DOHH2 (cell line): Measurements from ENCODE around the gene ADRA2A.

Experiments
- H3F3A ChIP-seq: fragments of 200-600 bp; sonication (generic), shearing (Covaris generic); 2 replicates; pipeline ENCODE4 v1.6.0; 2016; ENCODE audit warnings: antibody characterized with exemption, mild to moderate bottlenecking; ENCODE audit not compliant: control insufficient read depth, insufficient read depth
- H3K27ac ChIP-seq: fragments of 200-600 bp; sonication (generic); 2 replicates; pipeline ENCODE4 v1.5.1; 2014; ENCODE audit warnings: low read depth, mild to moderate bottlenecking, low read length, moderate library complexity
- H3K27me3 ChIP-seq: fragments of 200-600 bp; sonication (generic); 2 replicates; pipeline ENCODE4 v1.6.1; 2014; ENCODE audit warnings: mild to moderate bottlenecking, low read length, mixed read lengths; ENCODE audit not compliant: control insufficient read depth
- H3K36me3 ChIP-seq: fragments of 200-600 bp; sonication (generic); 2 replicates; pipeline ENCODE4 v1.6.1; 2014; ENCODE audit warnings: mild to moderate bottlenecking, low read length, moderate library complexity, mixed read lengths; ENCODE audit not compliant: control insufficient read depth
- H3K4me1 ChIP-seq: fragments of 200-600 bp; sonication (generic); 2 replicates; pipeline ENCODE4 v1.6.1; 2014; ENCODE audit warnings: mild to moderate bottlenecking, low read length, mixed read lengths; ENCODE audit not compliant: control insufficient read depth
- H3K4me2 ChIP-seq: fragments of 200-600 bp; sonication (generic); 2 replicates; pipeline ENCODE4 v1.6.0; 2014; ENCODE audit warnings: mild to moderate bottlenecking, low read length, moderate library complexity
- H3K4me3 ChIP-seq: fragments of 200-600 bp; sonication (generic); 2 replicates; pipeline ENCODE4 v1.5.1; 2014; ENCODE audit warnings: mild to moderate bottlenecking, low read length, mixed read lengths
- H3K79me2 ChIP-seq: fragments of 200-600 bp; sonication (generic); 2 replicates; pipeline ENCODE4 v1.6.1; 2014; ENCODE audit warnings: mild to moderate bottlenecking, low read length, mixed read lengths; ENCODE audit not compliant: control insufficient read depth
- H3K9me2 ChIP-seq: fragments of 200-600 bp; sonication (generic); replicated peaks from 2 replicates; pipeline ENCODE4 v1.6.1; 2014; ENCODE audit warnings: mild to moderate bottlenecking, low read length, mixed read lengths; ENCODE audit not compliant: control insufficient read depth
- H3K9me3 ChIP-seq: fragments of 200-600 bp; sonication (generic); 2 replicates; pipeline ENCODE4 v1.6.1; 2014; ENCODE audit warnings: antibody characterized with exemption, low read length, mixed read lengths; ENCODE audit not compliant: control insufficient read depth, insufficient read depth
- H4K20me1 ChIP-seq: fragments of 200-600 bp; sonication (generic); 2 replicates; pipeline ENCODE4 v1.6.0; 2014; ENCODE audit warnings: low read depth, mild to moderate bottlenecking, antibody characterized with exemption, low read length, moderate library complexity; ENCODE audit not compliant: control insufficient read depth, insufficient read depth
- EZH2phosphoT487 ChIP-seq: fragments of 200-600 bp; sonication (generic); IDR thresholded peaks from 2 replicates; pipeline ENCODE4 v1.6.1; 2017; ENCODE audit warnings: borderline replicate concordance, mild to moderate bottlenecking, antibody characterized with exemption, low read length, moderate library complexity, mixed read lengths
- TF ChIP-seq, protein P1 (sequence below): fragments of 200-600 bp; sonication (generic); IDR thresholded peaks from one replicate; pipeline ENCODE4 v1.5.1; 2014; ENCODE audit warnings: antibody characterized with exemption, mild to moderate bottlenecking, low read depth, low read length; ENCODE audit not compliant: poor library complexity, severe bottlenecking

Gene ADRA2A

DNA sequence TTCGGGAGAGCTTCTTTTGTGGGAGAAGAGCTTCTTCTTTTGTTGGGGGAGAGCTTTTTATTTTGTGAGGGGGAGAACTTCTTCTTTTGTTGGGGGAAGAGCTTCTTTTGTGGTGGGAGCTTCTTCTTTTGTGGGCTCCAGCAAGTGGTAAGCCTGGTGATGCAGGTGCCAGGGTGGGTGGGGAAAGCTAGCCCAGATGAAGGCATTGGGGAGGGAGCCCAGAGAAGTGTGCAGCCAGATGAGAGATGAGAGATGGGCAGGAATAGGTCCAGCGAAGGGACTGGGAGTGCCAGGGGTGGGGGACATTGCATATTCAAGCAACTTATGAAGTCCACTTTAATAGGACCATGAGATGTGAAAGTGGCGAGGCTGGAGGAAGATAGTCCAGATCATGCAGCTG lies 9.7 kb downstream of the ADRA2A start:
- TF ChIP-seq, protein P1, sequence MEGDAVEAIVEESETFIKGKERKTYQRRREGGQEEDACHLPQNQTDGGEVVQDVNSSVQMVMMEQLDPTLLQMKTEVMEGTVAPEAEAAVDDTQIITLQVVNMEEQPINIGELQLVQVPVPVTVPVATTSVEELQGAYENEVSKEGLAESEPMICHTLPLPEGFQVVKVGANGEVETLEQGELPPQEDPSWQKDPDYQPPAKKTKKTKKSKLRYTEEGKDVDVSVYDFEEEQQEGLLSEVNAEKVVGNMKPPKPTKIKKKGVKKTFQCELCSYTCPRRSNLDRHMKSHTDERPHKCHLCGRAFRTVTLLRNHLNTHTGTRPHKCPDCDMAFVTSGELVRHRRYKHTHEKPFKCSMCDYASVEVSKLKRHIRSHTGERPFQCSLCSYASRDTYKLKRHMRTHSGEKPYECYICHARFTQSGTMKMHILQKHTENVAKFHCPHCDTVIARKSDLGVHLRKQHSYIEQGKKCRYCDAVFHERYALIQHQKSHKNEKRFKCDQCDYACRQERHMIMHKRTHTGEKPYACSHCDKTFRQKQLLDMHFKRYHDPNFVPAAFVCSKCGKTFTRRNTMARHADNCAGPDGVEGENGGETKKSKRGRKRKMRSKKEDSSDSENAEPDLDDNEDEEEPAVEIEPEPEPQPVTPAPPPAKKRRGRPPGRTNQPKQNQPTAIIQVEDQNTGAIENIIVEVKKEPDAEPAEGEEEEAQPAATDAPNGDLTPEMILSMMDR = no peak
- TF ChIP-seq EZH2phosphoT487 = no peak
- no peak overlapping the region for H3K4me2 ChIP-seq
- H3K9me2 ChIP-seq = no peaks in the 10 kb centered on the region
- peaks cover 9% of the 10 kb centered on the region; the same call in 1 of the 2 replicates for H3K27me3 ChIP-seq
- H3K79me2 ChIP-seq = no peaks in the 10 kb centered on the region
- no peaks in the 10 kb centered on the region for H3K36me3 ChIP-seq
- H3K9me3 ChIP-seq = no peaks in the 10 kb centered on the region
- H3F3A ChIP-seq = no peaks in the 10 kb centered on the region
- no peaks in the 10 kb centered on the region for H3K4me1 ChIP-seq
- no peak overlapping the region for H3K4me3 ChIP-seq
- no peaks in the 10 kb centered on the region for H4K20me1 ChIP-seq
- H3K27ac ChIP-seq = no peak overlapping the region

DNA sequence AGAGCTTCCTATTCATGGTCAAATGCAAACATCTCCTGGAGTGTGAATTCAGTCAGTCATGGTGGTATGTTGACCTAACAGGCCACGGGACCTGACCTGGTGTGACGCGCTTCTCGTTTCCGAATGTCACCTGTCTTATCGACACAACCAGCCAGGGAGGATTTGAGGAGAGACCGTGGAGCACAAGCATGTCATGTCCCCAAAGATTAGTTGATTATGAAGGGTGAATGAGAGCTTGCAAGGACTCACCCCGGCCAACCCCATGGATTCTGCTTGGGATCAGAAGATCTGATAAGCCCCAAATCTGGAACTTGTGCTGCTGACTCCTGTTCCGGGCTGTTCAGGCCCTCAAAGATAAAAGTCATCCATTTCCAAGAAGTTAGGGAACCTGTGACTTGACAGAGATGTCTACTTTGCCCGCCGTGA lies 10.5 kb downstream of the ADRA2A start:
- Histone ChIP-seq H3K27me3 (peaks cover 9% of the 10 kb centered on the region; the same call in 1 of the 2 replicates), H3K27ac (no peak overlapping the region), H3K4me3 (no peak overlapping the region), H3K4me2 (no peak overlapping the region), H3F3A (no peaks in the 10 kb centered on the region), H3K9me3 (no peaks in the 10 kb centered on the region), H4K20me1 (no peaks in the 10 kb centered on the region), H3K79me2 (no peaks in the 10 kb centered on the region), H3K36me3 (no peaks in the 10 kb centered on the region), H3K4me1 (no peaks in the 10 kb centered on the region), H3K9me2 (no peaks in the 10 kb centered on the region)
- TF ChIP-seq, protein P1 = no peak
- TF ChIP-seq EZH2phosphoT487 = no peak

DNA sequence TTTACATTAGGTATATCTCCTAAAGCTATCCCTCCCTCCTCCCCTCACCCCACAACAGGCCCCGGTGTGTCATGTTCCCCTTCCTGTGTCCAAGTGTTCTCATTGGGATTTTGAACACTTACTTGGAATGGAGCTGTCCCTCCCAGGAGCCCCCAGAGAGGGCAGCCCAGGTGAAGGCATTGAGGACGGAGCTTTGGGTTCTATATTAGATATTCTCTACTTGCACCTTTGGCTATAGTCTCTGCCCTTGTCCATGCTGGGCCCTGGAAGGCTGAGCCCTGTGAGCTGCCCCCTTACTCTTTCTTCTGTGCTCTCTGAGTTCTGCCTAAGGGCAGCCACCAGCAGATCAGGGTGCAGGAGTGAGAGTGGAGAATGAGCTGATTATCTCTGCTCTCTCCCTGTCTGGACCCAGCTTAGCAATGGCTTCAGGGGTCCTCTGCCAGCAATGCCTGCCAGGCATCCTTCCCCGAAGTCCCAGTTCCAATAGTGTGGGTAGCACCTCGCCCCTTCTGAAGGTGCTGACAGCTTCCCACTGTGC lies 11.2 kb downstream of the ADRA2A start:
- H3K9me3 ChIP-seq = no peaks in the 10 kb centered on the region
- no peaks in the 10 kb centered on the region for H3F3A ChIP-seq
- H3K79me2 ChIP-seq = no peaks in the 10 kb centered on the region
- H4K20me1 ChIP-seq = no peaks in the 10 kb centered on the region
- no peak overlapping the region for H3K4me2 ChIP-seq
- H3K36me3 ChIP-seq = no peaks in the 10 kb centered on the region
- no peaks in the 10 kb centered on the region for H3K4me1 ChIP-seq
- no peak overlapping the region for H3K27ac ChIP-seq
- peaks cover 9% of the 10 kb centered on the region for H3K27me3 ChIP-seq
- H3K9me2 ChIP-seq = no peaks in the 10 kb centered on the region
- no peak overlapping the region for H3K4me3 ChIP-seq
- TF ChIP-seq EZH2phosphoT487 = no peak
- TF ChIP-seq, protein P1 = no peak
